ENCODE results near the gene ITIH2.
"Not testable (repeated sequence)": the region's sequence is repeated elsewhere in the genome, so short reads cannot be mapped to it uniquely, and the experiment has no call there.

DNA sequence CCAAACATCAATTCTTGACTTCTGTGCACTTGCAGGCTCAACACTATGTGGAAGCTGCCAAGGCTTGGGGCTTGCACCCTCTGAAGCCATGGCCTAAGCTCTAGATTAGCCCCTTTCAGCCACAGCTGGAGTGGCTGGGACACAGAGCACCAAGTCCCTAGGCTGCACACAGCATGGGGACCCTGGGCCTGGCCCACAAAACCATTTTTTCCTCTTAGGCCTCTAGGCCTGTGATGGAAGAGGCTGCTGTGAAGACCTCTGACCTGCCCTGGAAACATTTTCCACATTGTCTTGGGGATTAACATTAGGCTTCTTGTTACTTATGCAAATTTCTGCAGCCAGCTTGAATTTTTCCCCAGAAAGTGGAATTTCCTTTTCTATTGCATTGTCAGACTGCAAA, 10.7 kb upstream of the ITIH2 start:
- TF ChIP-seq, protein P1, sequence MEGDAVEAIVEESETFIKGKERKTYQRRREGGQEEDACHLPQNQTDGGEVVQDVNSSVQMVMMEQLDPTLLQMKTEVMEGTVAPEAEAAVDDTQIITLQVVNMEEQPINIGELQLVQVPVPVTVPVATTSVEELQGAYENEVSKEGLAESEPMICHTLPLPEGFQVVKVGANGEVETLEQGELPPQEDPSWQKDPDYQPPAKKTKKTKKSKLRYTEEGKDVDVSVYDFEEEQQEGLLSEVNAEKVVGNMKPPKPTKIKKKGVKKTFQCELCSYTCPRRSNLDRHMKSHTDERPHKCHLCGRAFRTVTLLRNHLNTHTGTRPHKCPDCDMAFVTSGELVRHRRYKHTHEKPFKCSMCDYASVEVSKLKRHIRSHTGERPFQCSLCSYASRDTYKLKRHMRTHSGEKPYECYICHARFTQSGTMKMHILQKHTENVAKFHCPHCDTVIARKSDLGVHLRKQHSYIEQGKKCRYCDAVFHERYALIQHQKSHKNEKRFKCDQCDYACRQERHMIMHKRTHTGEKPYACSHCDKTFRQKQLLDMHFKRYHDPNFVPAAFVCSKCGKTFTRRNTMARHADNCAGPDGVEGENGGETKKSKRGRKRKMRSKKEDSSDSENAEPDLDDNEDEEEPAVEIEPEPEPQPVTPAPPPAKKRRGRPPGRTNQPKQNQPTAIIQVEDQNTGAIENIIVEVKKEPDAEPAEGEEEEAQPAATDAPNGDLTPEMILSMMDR (conservative IDR thresholded peaks at IDR 0.05; ENCODE audit: low read length): not testable (repeated sequence)
- not testable (repeated sequence) for TF ChIP-seq EZH2phosphoT487 (IDR thresholded peaks at IDR 0.05; ENCODE audit: borderline replicate concordance)

Measured in Loucy (cell line).